HEK293 (cell line): ENCODE results near the gene ATP7B.

ENCODE experiments used
- CTCF ChIA-PET: fragments of 350-600 bp; formaldehyde crosslinking; extraction: SDS; loops from one replicate; lab custom pipeline; 2021; ENCODE audit warnings: antibody characterized with exemption; lab: Yijun Ruan, JAX
- POLR2A ChIA-PET: fragments of 300-600 bp; formaldehyde crosslinking; extraction: SDS; loops from one replicate; lab custom pipeline; 2020; ENCODE audit warnings: antibody characterized with exemption, inconsistent platforms; lab: Yijun Ruan, JAX
- H3K27ac ChIP-seq: fragments of 200-500 bp; sonication (Bioruptor generic); 2 replicates; pipeline ENCODE4 v1.5.1; 2014; ENCODE audit warnings: low read depth, low read length, control low read depth, inconsistent platforms; ENCODE audit errors: extremely low read depth
- H3K36me3 ChIP-seq, 2 experiments: fragments of 200-500 bp in 1 of 2; sonication (Bioruptor generic) in 1 of 2; 1 replicate in 1 of 2; 2 replicates in 1 of 2; pipeline ENCODE4 v1.5.1; 2014 to 2017; ENCODE audit warnings: inconsistent platforms in 2 of 2, low read length in 2 of 2; ENCODE audit not compliant: control insufficient read depth in 2 of 2, insufficient read depth in 1 of 2
- H3K4me1 ChIP-seq: fragments of 200-500 bp; sonication (Bioruptor generic); 2 replicates; pipeline ENCODE4 v1.5.1; 2014; ENCODE audit warnings: mild to moderate bottlenecking, low read length, inconsistent platforms; ENCODE audit not compliant: control insufficient read depth, insufficient read depth
- H3K4me3 ChIP-seq: 2 replicates; pipeline ENCODE4 v1.5.1; 2011; ENCODE audit warnings: low read depth, mild to moderate bottlenecking, control low read depth, low read length, moderate library complexity
- H3K9me3 ChIP-seq: fragments of 200-500 bp; sonication (Bioruptor generic); 2 replicates; pipeline ENCODE4 v1.5.1; 2014; ENCODE audit warnings: low read depth, low read length, inconsistent platforms; ENCODE audit not compliant: control insufficient read depth, insufficient read depth
- HIC1 ChIP-seq: fragments of 450-650 bp; formaldehyde crosslinking; IDR thresholded peaks from 2 replicates; pipeline ENCODE4 v1.5.1; 2016; ENCODE audit warnings: missing biosample characterization, missing genetic modification characterization
- KLF1 ChIP-seq: fragments of 450-650 bp; formaldehyde crosslinking; IDR thresholded peaks from 2 replicates; pipeline ENCODE4 v1.5.1; 2016; ENCODE audit warnings: missing biosample characterization, missing genetic modification characterization
- KLF8 ChIP-seq: fragments of 450-650 bp; formaldehyde crosslinking; IDR thresholded peaks from 2 replicates; pipeline ENCODE4 v1.5.1; 2016; ENCODE audit warnings: missing biosample characterization, missing genetic modification characterization
- MZF1 ChIP-seq: fragments of 450-650 bp; formaldehyde crosslinking; IDR thresholded peaks from 2 replicates; pipeline ENCODE4 v1.5.1; 2017; ENCODE audit warnings: missing biosample characterization, missing genetic modification characterization, borderline replicate concordance
- PRDM10 ChIP-seq: fragments of 450-650 bp; formaldehyde crosslinking; IDR thresholded peaks from 2 replicates; pipeline ENCODE4 v1.5.1; 2016; ENCODE audit warnings: missing biosample characterization, missing genetic modification characterization
- SCRT1 ChIP-seq: fragments of 450-650 bp; formaldehyde crosslinking; IDR thresholded peaks from 2 replicates; pipeline ENCODE4 v1.5.1; 2016; ENCODE audit warnings: missing biosample characterization, missing genetic modification characterization, borderline replicate concordance
- ZBTB10 ChIP-seq: fragments of 450-650 bp; formaldehyde crosslinking; IDR thresholded peaks from 2 replicates; pipeline ENCODE4 v1.5.1; 2016; ENCODE audit warnings: missing biosample characterization, missing genetic modification characterization
- ZFP3 ChIP-seq: fragments of 450-650 bp; formaldehyde crosslinking; IDR thresholded peaks from 2 replicates; pipeline ENCODE4 v1.5.1; 2016; ENCODE audit warnings: low read depth, missing biosample characterization, missing genetic modification characterization
- ZNF114 ChIP-seq: fragments of 450-650 bp; formaldehyde crosslinking; IDR thresholded peaks from 2 replicates; pipeline ENCODE4 v1.5.0; 2017; ENCODE audit warnings: missing biosample characterization, missing genetic modification characterization
- ZNF121 ChIP-seq: fragments of 450-650 bp; formaldehyde crosslinking; IDR thresholded peaks from 2 replicates; pipeline ENCODE4 v1.5.1; 2016; ENCODE audit warnings: missing biosample characterization, missing genetic modification characterization
- ZNF175 ChIP-seq: fragments of 450-650 bp; formaldehyde crosslinking; IDR thresholded peaks from 2 replicates; pipeline ENCODE4 v1.5.1; 2016; ENCODE audit warnings: missing biosample characterization, missing genetic modification characterization
- ZNF184 ChIP-seq: fragments of 450-650 bp; IDR thresholded peaks from 2 replicates; pipeline ENCODE4 v1.5.1; 2018; ENCODE audit warnings: missing biosample characterization, mild to moderate bottlenecking, missing genetic modification characterization
- ZNF202 ChIP-seq: fragments of 450-650 bp; formaldehyde crosslinking; IDR thresholded peaks from 2 replicates; pipeline ENCODE4 v1.5.1; 2016; ENCODE audit warnings: missing biosample characterization, missing genetic modification characterization, borderline replicate concordance
- ZNF350 ChIP-seq: fragments of 450-650 bp; formaldehyde crosslinking; IDR thresholded peaks from 2 replicates; pipeline ENCODE4 v1.5.0; 2017; ENCODE audit warnings: missing biosample characterization, mild to moderate bottlenecking, missing genetic modification characterization
- ZNF362 ChIP-seq: fragments of 450-650 bp; formaldehyde crosslinking; IDR thresholded peaks from 2 replicates; pipeline ENCODE4 v1.5.1; 2016; ENCODE audit warnings: missing biosample characterization, missing genetic modification characterization
- ZNF391 ChIP-seq: fragments of 450-650 bp; formaldehyde crosslinking; IDR thresholded peaks from 2 replicates; pipeline ENCODE4 v1.5.1; 2016; ENCODE audit warnings: low read depth, missing biosample characterization, missing genetic modification characterization, borderline replicate concordance
- ZNF416 ChIP-seq: fragments of 450-650 bp; formaldehyde crosslinking; IDR thresholded peaks from 2 replicates; pipeline ENCODE4 v1.5.1; 2016; ENCODE audit warnings: missing biosample characterization, missing genetic modification characterization
- ZNF433 ChIP-seq: fragments of 450-650 bp; formaldehyde crosslinking; IDR thresholded peaks from 2 replicates; pipeline ENCODE4 v1.5.1; 2016; ENCODE audit warnings: missing biosample characterization, missing genetic modification characterization, low read depth
- ZNF473 ChIP-seq: fragments of 450-650 bp; formaldehyde crosslinking; IDR thresholded peaks from 2 replicates; pipeline ENCODE4 v1.5.1; 2017; ENCODE audit warnings: missing biosample characterization, missing genetic modification characterization
- ZNF521 ChIP-seq: fragments of 450-650 bp; formaldehyde crosslinking; IDR thresholded peaks from 2 replicates; pipeline ENCODE4 v1.5.1; 2017; ENCODE audit warnings: missing biosample characterization, mild to moderate bottlenecking, missing genetic modification characterization
- ZNF548 ChIP-seq: fragments of 450-650 bp; formaldehyde crosslinking; IDR thresholded peaks from 2 replicates; pipeline ENCODE4 v1.5.1; 2016; ENCODE audit warnings: missing biosample characterization, missing genetic modification characterization
- ZNF555 ChIP-seq: fragments of 450-650 bp; formaldehyde crosslinking; conservative IDR thresholded peaks from 2 replicates; pipeline ENCODE4 v1.5.1; 2017; ENCODE audit warnings: missing biosample characterization, mild to moderate bottlenecking, missing genetic modification characterization, inconsistent platforms
- ZNF623 ChIP-seq: fragments of 450-650 bp; formaldehyde crosslinking; IDR thresholded peaks from 2 replicates; pipeline ENCODE4 v1.5.1; 2016; ENCODE audit warnings: missing biosample characterization, missing genetic modification characterization
- ZNF639 ChIP-seq: fragments of 450-650 bp; formaldehyde crosslinking; IDR thresholded peaks from 2 replicates; pipeline ENCODE4 v1.5.1; 2016; ENCODE audit warnings: missing biosample characterization, missing genetic modification characterization
- ZNF791 ChIP-seq: fragments of 450-650 bp; formaldehyde crosslinking; IDR thresholded peaks from 2 replicates; pipeline ENCODE4 v1.5.1; 2016; ENCODE audit warnings: missing biosample characterization, missing genetic modification characterization
- ZNF792 ChIP-seq: fragments of 450-650 bp; formaldehyde crosslinking; IDR thresholded peaks from 2 replicates; pipeline ENCODE4 v1.5.1; 2016; ENCODE audit warnings: missing biosample characterization, missing genetic modification characterization
- ZXDB ChIP-seq: fragments of 450-650 bp; formaldehyde crosslinking; IDR thresholded peaks from 2 replicates; pipeline ENCODE4 v1.5.1; 2016; ENCODE audit warnings: missing biosample characterization, missing genetic modification characterization

ATP7B gene

GRCh38 chr13:51919531-51919930, 91.7 kb downstream of the ATP7B start:
- ChIA-PET CTCF (no interaction called here), POLR2A (no interaction called here)
- Histone ChIP-seq H3K9me3 (no peaks in the 10 kb centered on the region), H3K4me3 (no peak overlapping the region), H3K36me3 (no peaks in the 10 kb centered on the region), H3K27ac (no peak overlapping the region), H3K4me1 (no peaks in the 10 kb centered on the region)
- TF ChIP-seq ZNF548 (no peak), PRDM10 (tag by site-specific recombination) (no peak), ZNF555 (tag by site-specific recombination) (no peak), ZNF792 (no peak), ZNF350 (tag by site-specific recombination) (no peak), KLF8 (tag by site-specific recombination) (no peak), KLF1 (tag by site-specific recombination) (no peak), ZNF639 (tag by site-specific recombination) (no peak), HIC1 (tag by site-specific recombination) (no peak), ZFP3 (tag by site-specific recombination) (no peak), ZNF521 (tag by site-specific recombination) (no peak), ZNF623 (tag by site-specific recombination) (no peak), ZXDB (tag by site-specific recombination) (no peak), ZNF121 (no peak), ZNF473 (tag by site-specific recombination) (no peak), ZNF416 (no peak)

GRCh38 chr13:51916962-51917361, 94.3 kb downstream of the ATP7B start:
- no peaks in the 10 kb centered on the region for H3K36me3 ChIP-seq
- no peaks in the 10 kb centered on the region for H3K9me3 ChIP-seq
- H3K4me1 ChIP-seq, result no peaks in the 10 kb centered on the region
- ChIA-PET POLR2A (no interaction called here), CTCF (no interaction called here)
- H3K4me3 ChIP-seq, result no peak overlapping the region
- H3K27ac ChIP-seq, result no peak overlapping the region
- no peak for TF ChIP-seq ZNF362
- no peak for TF ChIP-seq ZBTB10 (tag by site-specific recombination)
- no peak for TF ChIP-seq ZNF175 (tag by site-specific recombination)
- no peak for TF ChIP-seq ZNF555 (tag by site-specific recombination)
- no peak for TF ChIP-seq ZNF184 (tag by site-specific recombination)
- no peak for TF ChIP-seq ZNF114 (tag by site-specific recombination)
- no peak for TF ChIP-seq ZNF791 (tag by site-specific recombination)
- TF ChIP-seq MZF1 (tag by site-specific recombination), result no peak
- no peak for TF ChIP-seq ZNF202 (tag by site-specific recombination)
- TF ChIP-seq ZNF391 (tag by site-specific recombination), result no peak
- TF ChIP-seq ZNF433, result no peak
- TF ChIP-seq SCRT1 (tag by site-specific recombination), result no peak
